ENCODE data around the gene ATP10D.

GRCh38 chr4:47579235-47579634 lies 94.2 kb downstream of the ATP10D start:
- TF ChIP-seq POLR2A (IDR thresholded peaks at IDR 0.05; ENCODE audit: low read length), result no peak
- no peak for TF ChIP-seq GATA1 (IDR thresholded peaks at IDR 0.05; ENCODE audit: low read depth, low read length)

All from erythroblast (primary cell).